Muscle layer of colon (tissue), 2 donors: ENCODE measurements around the gene PIANP.

ENCODE experiments used
- H3K27ac ChIP-seq: one replicate; pipeline ENCODE4 v1.7.0; 2013; ENCODE audit warnings: low read depth, mild to moderate bottlenecking, low read length, moderate library complexity
- H3K27me3 ChIP-seq, 2 donors: one replicate each; pipeline ENCODE4 v1.7.0; 2013; ENCODE audit warnings: low read length in 2 of 2, mild to moderate bottlenecking in 2 of 2; ENCODE audit not compliant: insufficient read depth in 2 of 2, control insufficient read depth in 1 of 2
- H3K36me3 ChIP-seq: one replicate; pipeline ENCODE4 v1.7.0; 2013; ENCODE audit warnings: mild to moderate bottlenecking, low read length; ENCODE audit not compliant: insufficient read depth
- H3K4me1 ChIP-seq: one replicate; pipeline ENCODE4 v1.7.0; 2013; ENCODE audit warnings: mild to moderate bottlenecking, low read length; ENCODE audit not compliant: insufficient read depth
- H3K4me3 ChIP-seq, 2 donors: one replicate each; pipeline ENCODE4 v1.7.0; 2013; ENCODE audit warnings: low read length in 2 of 2, low read depth in 1 of 2, mild to moderate bottlenecking in 1 of 2, moderate library complexity in 1 of 2
- H3K9ac ChIP-seq: one replicate; pipeline ENCODE4 v1.7.0; 2013; ENCODE audit warnings: low read length
- H3K9me3 ChIP-seq: one replicate; pipeline ENCODE4 v1.7.0; 2013; ENCODE audit warnings: mild to moderate bottlenecking, low read length
- donor health status: abdominal sarcoma.
- donor health status: Adenocarcinoma of cecum.

PIANP gene

GRCh38 chr12:6688999-6689882 is 11.4 kb downstream of the PIANP start, which contains the start of gene ZNF384:
Gene ZNF384 (minus strand): TSS chr12:6689375. CDS start chr12:6679520, 9,855 bp downstream.
- peak within 1 kb of the TSS; percentile 35 to 68 for H3K4me3 ChIP-seq
- H3K36me3 ChIP-seq: no peaks in the 10 kb centered on the region
- peak within 1 kb of the TSS; percentile 95 for H3K27ac ChIP-seq
- no peaks in the 10 kb centered on the region for H3K27me3 ChIP-seq
- H3K4me1 ChIP-seq: peaks cover 27% of the 10 kb centered on the region
- no peaks in the 10 kb centered on the region for H3K9me3 ChIP-seq
- H3K9ac ChIP-seq: peak within 1 kb of the TSS; percentile 96

GRCh38 chr12:6688543-6688998 is 12.0 kb downstream of the PIANP start:
- H3K9ac ChIP-seq: peak overlapping the region; percentile 96
- H3K4me1 ChIP-seq: peaks cover 27% of the 10 kb centered on the region
- no peaks in the 10 kb centered on the region for H3K9me3 ChIP-seq
- H3K4me3 ChIP-seq: peak overlapping the region; percentile 35 to 68
- H3K27ac ChIP-seq: peak overlapping the region; percentile 95
- H3K36me3 ChIP-seq: peaks cover 3% of the 10 kb centered on the region
- no peaks in the 10 kb centered on the region for H3K27me3 ChIP-seq

- Histone ChIP-seq H3K27ac (no peak overlapping the region), H3K4me3 (no peak overlapping the region), H3K36me3 (peaks cover 3% of the 10 kb centered on the region), H3K4me1 (peaks cover 27% of the 10 kb centered on the region), H3K27me3 (no peaks in the 10 kb centered on the region), H3K9ac (no peak overlapping the region), H3K9me3 (no peaks in the 10 kb centered on the region)
Measured at GRCh38 chr12:6685814-6686213, 14.8 kb downstream of the PIANP start.

GRCh38 chr12:6684609-6685008 is 16.0 kb downstream of the PIANP start:
- Histone ChIP-seq H3K36me3 (peaks cover 5% of the 10 kb centered on the region), H3K9me3 (no peaks in the 10 kb centered on the region), H3K4me1 (peaks cover 20% of the 10 kb centered on the region), H3K4me3 (no peak overlapping the region), H3K9ac (no peak overlapping the region), H3K27ac (no peak overlapping the region), H3K27me3 (no peaks in the 10 kb centered on the region)

- peaks cover 77% of the 10 kb centered on the region for H3K36me3 ChIP-seq
- H3K9ac ChIP-seq: no peak overlapping the region
- H3K9me3 ChIP-seq: no peaks in the 10 kb centered on the region
- no peaks in the 10 kb centered on the region for H3K27me3 ChIP-seq
- H3K27ac ChIP-seq: no peak overlapping the region
- no peaks in the 10 kb centered on the region for H3K4me1 ChIP-seq
- H3K4me3 ChIP-seq: no peak overlapping the region
Measured at GRCh38 chr12:6676962-6677361, 23.7 kb downstream of the PIANP start.

- Histone ChIP-seq H3K4me1 (no peaks in the 10 kb centered on the region), H3K36me3 (peaks cover 96% of the 10 kb centered on the region), H3K9ac (no peak overlapping the region), H3K9me3 (no peaks in the 10 kb centered on the region), H3K27me3 (no peaks in the 10 kb centered on the region), H3K27ac (no peak overlapping the region), H3K4me3 (no peak overlapping the region)
Measured at GRCh38 chr12:6672143-6672542, 28.5 kb downstream of the PIANP start.

- Histone ChIP-seq H3K27me3 (no peaks in the 10 kb centered on the region), H3K36me3 (peaks cover 57% of the 10 kb centered on the region), H3K4me3 (no peak overlapping the region), H3K9ac (no peak overlapping the region), H3K27ac (no peak overlapping the region), H3K4me1 (no peaks in the 10 kb centered on the region), H3K9me3 (no peaks in the 10 kb centered on the region)
Measured at GRCh38 chr12:6667559-6668210, 32.9 kb downstream of the PIANP start.

GRCh38 chr12:6666211-6666610 is 34.4 kb downstream of the PIANP start:
- no peak overlapping the region for H3K27ac ChIP-seq
- no peak overlapping the region for H3K9ac ChIP-seq
- peaks cover 12% of the 10 kb centered on the region for H3K4me1 ChIP-seq
- H3K9me3 ChIP-seq: no peaks in the 10 kb centered on the region
- no peak overlapping the region for H3K4me3 ChIP-seq
- H3K36me3 ChIP-seq: peaks cover 42% of the 10 kb centered on the region
- H3K27me3 ChIP-seq: no peaks in the 10 kb centered on the region

- Histone ChIP-seq H3K36me3 (peaks cover 29% of the 10 kb centered on the region), H3K4me1 (peaks cover 12% of the 10 kb centered on the region), H3K9me3 (no peaks in the 10 kb centered on the region), H3K27ac (no peak overlapping the region), H3K9ac (no peak overlapping the region), H3K27me3 (no peaks in the 10 kb centered on the region), H3K4me3 (no peak overlapping the region)
Measured at GRCh38 chr12:6664902-6665301, 35.7 kb downstream of the PIANP start.

GRCh38 chr12:6662906-6663742 is 37.5 kb downstream of the PIANP start, which contains the start of gene ING4:
Gene ING4 (minus strand): TSS chr12:6663119. CDS start chr12:6663101, 18 bp downstream.
- Histone ChIP-seq H3K4me1 (peaks cover 12% of the 10 kb centered on the region), H3K27me3 (no peaks in the 10 kb centered on the region), H3K9me3 (no peaks in the 10 kb centered on the region), H3K9ac (peak within 1 kb of the TSS; percentile 69), H3K4me3 (peak within 1 kb of the TSS; percentile 81 to 86), H3K36me3 (peaks cover 18% of the 10 kb centered on the region), H3K27ac (peak within 1 kb of the TSS; percentile 87)

GRCh38 chr12:6662602-6662905 is 38.1 kb downstream of the PIANP start:
- peak overlapping the region; percentile 81 to 86 for H3K4me3 ChIP-seq
- no peaks in the 10 kb centered on the region for H3K9me3 ChIP-seq
- H3K36me3 ChIP-seq: peaks cover 15% of the 10 kb centered on the region
- peak overlapping the region; percentile 69 for H3K9ac ChIP-seq
- H3K27ac ChIP-seq: peak overlapping the region; percentile 87
- H3K27me3 ChIP-seq: no peaks in the 10 kb centered on the region
- H3K4me1 ChIP-seq: peaks cover 12% of the 10 kb centered on the region
